Right renal pelvis (tissue), 4 donors: ENCODE data around the gene TEX44. TPM values are rescaled to one million over a fixed set of nuclear protein-coding genes. Genes with fewer than 3 reads are reported as not detected.

Experiments
- DNase-seq, 4 donors: peaks; one replicate each; pipeline ENCODE4 v3.0.0-alpha.2; 2013; ENCODE audit warnings: low read depth in 4 of 4, low spot score in 3 of 4, missing footprints in 1 of 4
- polyA plus RNA-seq, 4 donors: library from polyadenylated mRNA; unstranded; fragments of 120-200 nt; gene quantifications; one replicate each; pipeline ENCODE4 v1.2.1, GENCODE V29; 2013; ENCODE audit not compliant: insufficient read length in 4 of 4

TEX44 gene
- polyA plus RNA-seq, 4 donors: not detected

- DNase-seq: peak in 2 of 4 donors; percentile 18 to 40
Observed at GRCh38 chr2:231604101-231604684, 11.5 kb downstream of the TEX44 start.

GRCh38 chr2:231604685-231605606 lies 12.3 kb downstream of the TEX44 start:
- peak; percentile 97 to 99 (median 98) for DNase-seq

GRCh38 chr2:231605607-231606091 lies 13.0 kb downstream of the TEX44 start:
- no peak for DNase-seq

- DNase-seq: no peak
Observed at GRCh38 chr2:231606941-231607340, 14.3 kb downstream of the TEX44 start.

GRCh38 chr2:231611273-231612108 lies 18.8 kb downstream of the TEX44 start:
- DNase-seq: no peak

- no peak for DNase-seq
Observed at GRCh38 chr2:231612109-231612455, 19.4 kb downstream of the TEX44 start.

GRCh38 chr2:231612456-231613330 lies 20.0 kb downstream of the TEX44 start:
- DNase-seq: peak; percentile 76 to 82 (median 76)

- DNase-seq: no peak
Observed at GRCh38 chr2:231613331-231613662, 20.6 kb downstream of the TEX44 start.

- DNase-seq: peak; percentile 65 to 77 (median 69)
Observed at GRCh38 chr2:231613663-231614558, 21.2 kb downstream of the TEX44 start.

GRCh38 chr2:231614559-231615057 lies 21.9 kb downstream of the TEX44 start:
- peak in 2 of 4 donors; percentile 33 to 53 for DNase-seq

GRCh38 chr2:231615058-231615671 lies 22.5 kb downstream of the TEX44 start:
- peak in 1 of 4 donors; percentile 31 for DNase-seq

GRCh38 chr2:231616296-231616695 lies 23.6 kb downstream of the TEX44 start:
- DNase-seq: no peak

GRCh38 chr2:231617059-231617926 lies 24.6 kb downstream of the TEX44 start:
- no peak for DNase-seq

GRCh38 chr2:231621051-231621879 lies 28.6 kb downstream of the TEX44 start:
- DNase-seq: no peak

- DNase-seq: no peak
Observed at GRCh38 chr2:231622963-231623362, 30.3 kb downstream of the TEX44 start.

- DNase-seq: no peak
Observed at GRCh38 chr2:231626449-231626848, 33.8 kb downstream of the TEX44 start.
